Measurements from ENCODE around the gene STXBP3. TPM values are rescaled to one million over a fixed set of nuclear protein-coding genes. Genes with fewer than 3 reads are reported as not detected.
"Not testable (repeated sequence)": the region's sequence is repeated elsewhere in the genome, so short reads cannot be mapped to it uniquely, and the experiment has no call there.

The STXBP3 gene
- total RNA-seq = 10 to 100 TPM; 50.8 to 71.4 (median 66.1) TPM
- long read RNA-seq, donor 1, transcript STXBP3-201 (19 exons, 2,478 nt) = major isoform, 84 of 100 reads
- long read RNA-seq, donor 1, partial matches to known transcripts = 5 of 100 reads
- long read RNA-seq, donor 1, other reads (novel, unspliced or antisense) = 11 of 100 reads
- long read RNA-seq, donor 2, transcript STXBP3-201 (19 exons, 2,478 nt) = major isoform, 10 of 20 reads
- long read RNA-seq, donor 2, partial matches to known transcripts = 5 of 20 reads
- long read RNA-seq, donor 2, other reads (novel, unspliced or antisense) = 5 of 20 reads

- intact Hi-C loops (cut with DNase I, micrococcal nuclease) = no loop called here
- Histone ChIP-seq H3K4me3 (peak within 1 kb of the TSS; percentile 52), H3K4me1 (ENCODE audit: low read depth) (no peaks in the 10 kb centered on the region), H3K9me3 (no peaks in the 10 kb centered on the region), H3K36me3 (ENCODE audit: low read depth) (no peaks in the 10 kb centered on the region)
- peak; percentile 99 to 100 (median 100) for DNase-seq
- TF ChIP-seq, protein P1, sequence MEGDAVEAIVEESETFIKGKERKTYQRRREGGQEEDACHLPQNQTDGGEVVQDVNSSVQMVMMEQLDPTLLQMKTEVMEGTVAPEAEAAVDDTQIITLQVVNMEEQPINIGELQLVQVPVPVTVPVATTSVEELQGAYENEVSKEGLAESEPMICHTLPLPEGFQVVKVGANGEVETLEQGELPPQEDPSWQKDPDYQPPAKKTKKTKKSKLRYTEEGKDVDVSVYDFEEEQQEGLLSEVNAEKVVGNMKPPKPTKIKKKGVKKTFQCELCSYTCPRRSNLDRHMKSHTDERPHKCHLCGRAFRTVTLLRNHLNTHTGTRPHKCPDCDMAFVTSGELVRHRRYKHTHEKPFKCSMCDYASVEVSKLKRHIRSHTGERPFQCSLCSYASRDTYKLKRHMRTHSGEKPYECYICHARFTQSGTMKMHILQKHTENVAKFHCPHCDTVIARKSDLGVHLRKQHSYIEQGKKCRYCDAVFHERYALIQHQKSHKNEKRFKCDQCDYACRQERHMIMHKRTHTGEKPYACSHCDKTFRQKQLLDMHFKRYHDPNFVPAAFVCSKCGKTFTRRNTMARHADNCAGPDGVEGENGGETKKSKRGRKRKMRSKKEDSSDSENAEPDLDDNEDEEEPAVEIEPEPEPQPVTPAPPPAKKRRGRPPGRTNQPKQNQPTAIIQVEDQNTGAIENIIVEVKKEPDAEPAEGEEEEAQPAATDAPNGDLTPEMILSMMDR (IDR thresholded peaks at IDR 0.05) = peak; percentile 96
- peak; percentile 96 for ATAC-seq
Observed at GRCh38 chr1:108746382-108747170, at the start of gene STXBP3. Gene STXBP3 (plus strand): TSS chr1:108746674. CDS start chr1:108746738, 64 bp downstream.

- H3K9me3 ChIP-seq = no peaks in the 10 kb centered on the region
- intact Hi-C loops (cut with DNase I, micrococcal nuclease) = no loop called here
- H3K4me3 ChIP-seq = no peak overlapping the region
- TF ChIP-seq, protein P1 (IDR thresholded peaks at IDR 0.05) = no peak
- peaks cover 2% of the 10 kb centered on the region for H3K4me1 ChIP-seq (ENCODE audit: low read depth)
- peaks cover 7% of the 10 kb centered on the region for H3K36me3 ChIP-seq (ENCODE audit: low read depth)
- DNase-seq (no peak), ATAC-seq (peak; percentile 29)
Observed at GRCh38 chr1:108699375-108700332, 46.8 kb upstream of the STXBP3 start.

DNA sequence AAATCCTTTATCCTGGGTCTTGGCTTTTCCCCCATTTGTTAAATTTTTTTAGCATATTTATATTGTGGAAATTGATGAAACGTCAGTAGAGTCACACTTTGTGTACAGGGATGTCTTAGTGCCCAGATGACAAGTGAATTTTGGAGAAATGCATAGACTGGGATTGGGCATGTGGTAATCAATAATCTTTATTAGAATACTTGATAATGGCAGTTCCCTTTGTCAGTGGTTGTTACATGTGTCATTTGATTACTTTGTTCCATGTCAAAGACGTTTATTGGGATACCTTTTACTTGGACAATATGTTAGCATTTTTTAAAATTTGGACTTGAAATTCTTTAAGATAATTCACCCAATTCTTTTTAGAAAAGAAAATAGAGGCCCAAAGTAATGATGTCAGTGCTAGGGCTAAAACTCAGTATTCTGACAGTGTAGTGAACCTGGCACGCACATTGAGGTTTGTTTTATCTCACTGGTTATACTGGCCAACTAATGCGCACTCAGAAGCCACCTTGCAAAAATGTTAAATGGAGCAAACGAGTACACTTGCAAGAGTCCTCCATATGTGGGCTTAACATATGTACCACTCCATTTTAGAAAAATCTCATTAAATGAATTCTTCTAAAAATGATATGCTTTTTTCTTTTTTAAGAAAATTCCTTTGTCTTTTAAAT, 45.2 kb upstream of the STXBP3 start:
- ATAC-seq (no peak), DNase-seq (no peak)
- intact Hi-C loops (cut with DNase I, micrococcal nuclease) = no loop called here
- Histone ChIP-seq H3K36me3 (ENCODE audit: low read depth) (peaks cover 7% of the 10 kb centered on the region), H3K4me1 (ENCODE audit: low read depth) (no peaks in the 10 kb centered on the region), H3K9me3 (no peaks in the 10 kb centered on the region), H3K4me3 (no peak overlapping the region)
- TF ChIP-seq, protein P1 (IDR thresholded peaks at IDR 0.05) = no peak

DNA sequence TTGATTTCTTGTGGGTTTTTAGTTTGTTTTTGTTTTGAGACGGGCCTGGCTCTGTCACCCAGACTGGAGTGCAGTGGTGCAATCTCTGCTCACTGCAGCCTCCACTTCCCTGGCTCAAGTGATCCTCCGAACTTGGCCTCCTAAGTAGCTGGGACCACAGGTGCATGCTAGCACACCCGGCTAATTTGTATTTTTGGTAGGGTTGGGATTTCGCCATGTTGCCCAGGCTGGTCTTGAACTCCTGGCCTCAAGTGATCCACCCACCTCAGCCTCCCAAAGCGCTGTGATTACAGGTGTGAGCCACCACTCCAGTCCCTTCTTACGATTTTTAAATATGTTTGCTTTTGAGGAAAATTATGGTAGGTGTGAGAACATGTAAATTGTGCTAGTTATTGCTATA, 44.4 kb upstream of the STXBP3 start:
- H3K9me3 ChIP-seq; H3K36me3 ChIP-seq (ENCODE audit: low read depth); H3K4me1 ChIP-seq (ENCODE audit: low read depth); intact Hi-C loops (cut with DNase I, micrococcal nuclease); H3K4me3 ChIP-seq; ATAC-seq; DNase-seq: not testable (repeated sequence)

DNA sequence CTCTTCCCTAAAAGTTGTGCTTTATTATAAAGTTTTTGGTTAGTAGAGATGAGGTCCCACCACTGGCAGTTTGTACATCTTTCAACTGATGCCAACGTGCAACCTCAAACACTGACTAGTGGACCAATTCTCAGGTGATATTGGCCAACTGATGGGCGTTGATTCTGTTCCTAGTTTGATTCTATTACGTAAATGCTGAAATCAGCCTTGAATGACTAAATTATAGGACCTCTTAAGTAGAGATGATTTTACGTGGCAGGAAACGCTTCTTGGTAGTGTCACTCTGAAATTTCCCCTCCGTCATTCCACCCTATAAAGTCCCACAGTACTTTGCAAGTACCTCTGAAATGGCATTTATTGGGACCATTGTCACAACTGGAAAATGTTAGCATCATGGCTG, 42.5 kb upstream of the STXBP3 start:
- Histone ChIP-seq H3K9me3 (no peaks in the 10 kb centered on the region), H3K4me3 (no peak overlapping the region), H3K36me3 (ENCODE audit: low read depth) (peaks cover 2% of the 10 kb centered on the region), H3K4me1 (ENCODE audit: low read depth) (no peaks in the 10 kb centered on the region)
- TF ChIP-seq, protein P1 (IDR thresholded peaks at IDR 0.05) = no peak
- intact Hi-C loops (cut with DNase I, micrococcal nuclease) = no loop called here
- DNase-seq (no peak), ATAC-seq (peak; percentile 21)

All from mucosa of descending colon (tissue), 3 donors.